Stimulated activated CD8-positive, alpha-beta memory T cell treated with anti-CD3 and anti-CD28 coated beads, Interleukin-7, amount 100 ng/mL, for 4 hours (primary cell): ENCODE results near the gene FSTL3.
"Not testable (repeated sequence)": the region's sequence is repeated elsewhere in the genome, so short reads cannot be mapped to it uniquely, and the experiment has no call there.

Source experiments
- DNase-seq, 2 donors: peaks; one replicate each; pipeline ENCODE4 v3.0.0-alpha.2; 2020; ENCODE audit warnings: low read depth in 2 of 2

FSTL3 gene

DNA sequence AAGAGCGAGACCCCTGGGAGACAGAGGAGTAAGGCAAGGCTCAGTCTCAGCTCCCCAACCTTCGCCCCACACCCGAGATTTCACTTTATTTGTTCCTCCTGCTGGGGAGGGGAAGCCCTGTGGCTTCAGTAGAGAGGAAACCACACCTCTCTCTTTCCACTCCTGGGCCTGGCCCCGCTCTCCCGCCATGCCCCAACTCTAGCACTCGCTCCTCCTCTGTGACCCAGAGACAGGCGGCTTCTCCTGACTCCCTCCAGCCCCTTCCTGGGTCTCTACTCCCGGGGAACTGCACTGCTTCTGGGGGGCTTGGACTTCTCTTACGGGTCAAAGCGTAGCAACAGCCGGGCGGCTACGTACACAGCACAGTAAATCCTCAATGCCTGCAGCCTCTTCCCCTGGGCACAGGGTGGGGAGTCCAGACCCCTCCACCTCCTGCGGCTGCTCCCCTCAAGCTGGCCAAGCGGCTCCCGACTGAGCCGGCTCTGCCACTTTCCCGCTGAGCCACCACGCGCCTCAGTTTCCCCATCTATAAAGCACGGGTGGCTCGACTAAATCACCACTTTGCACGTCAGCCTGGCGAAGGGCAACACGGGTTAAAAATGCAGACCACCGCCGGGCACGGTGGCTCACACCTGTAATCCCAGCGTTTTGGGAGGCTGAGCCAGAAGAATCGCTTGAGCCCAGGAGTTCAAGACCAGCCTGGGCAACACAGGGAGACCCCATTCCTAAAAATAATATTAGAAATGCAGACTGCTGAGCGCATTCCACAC, 14.6 kb upstream of the FSTL3 start:
- DNase-seq = peak; percentile 44 to 59

DNA sequence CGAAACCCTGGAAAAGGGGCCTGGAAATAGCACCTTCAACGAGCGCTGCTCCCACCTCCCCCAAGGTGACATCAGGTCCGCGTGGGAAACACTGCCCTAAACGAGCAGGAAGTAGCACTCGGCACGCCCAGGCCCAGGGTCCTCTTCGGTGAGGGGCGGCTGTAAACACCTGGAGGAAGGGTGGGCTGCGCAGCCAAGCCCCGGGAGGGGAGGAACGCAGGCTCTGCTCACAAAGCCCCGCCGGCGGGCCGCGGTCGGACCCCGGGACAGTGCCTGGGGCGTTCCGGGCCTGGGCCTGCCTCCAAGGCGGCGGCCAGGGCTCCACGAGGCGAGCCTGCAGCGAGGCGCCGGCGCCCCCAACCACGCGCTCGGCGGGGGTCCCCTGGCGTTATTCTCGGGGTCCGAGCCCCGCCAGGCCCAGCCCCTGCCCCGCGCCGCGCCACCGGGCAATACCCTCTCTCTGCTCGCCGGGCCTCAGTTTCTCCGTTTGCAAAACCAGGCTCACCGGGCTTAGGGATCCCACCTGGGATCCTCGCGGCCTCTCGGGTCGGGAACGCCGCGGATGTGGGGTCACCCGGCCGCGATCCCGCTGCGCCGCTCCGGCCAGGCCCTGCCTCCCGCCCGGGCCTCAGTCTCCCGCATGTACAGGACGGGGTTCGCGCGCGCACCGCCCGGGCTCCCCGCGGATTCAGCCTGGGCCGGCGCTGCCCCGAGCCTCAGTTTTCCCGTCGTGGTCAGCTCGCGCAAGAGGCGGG, 13.8 kb upstream of the FSTL3 start:
- DNase-seq = peak; percentile 67 to 73

DNA sequence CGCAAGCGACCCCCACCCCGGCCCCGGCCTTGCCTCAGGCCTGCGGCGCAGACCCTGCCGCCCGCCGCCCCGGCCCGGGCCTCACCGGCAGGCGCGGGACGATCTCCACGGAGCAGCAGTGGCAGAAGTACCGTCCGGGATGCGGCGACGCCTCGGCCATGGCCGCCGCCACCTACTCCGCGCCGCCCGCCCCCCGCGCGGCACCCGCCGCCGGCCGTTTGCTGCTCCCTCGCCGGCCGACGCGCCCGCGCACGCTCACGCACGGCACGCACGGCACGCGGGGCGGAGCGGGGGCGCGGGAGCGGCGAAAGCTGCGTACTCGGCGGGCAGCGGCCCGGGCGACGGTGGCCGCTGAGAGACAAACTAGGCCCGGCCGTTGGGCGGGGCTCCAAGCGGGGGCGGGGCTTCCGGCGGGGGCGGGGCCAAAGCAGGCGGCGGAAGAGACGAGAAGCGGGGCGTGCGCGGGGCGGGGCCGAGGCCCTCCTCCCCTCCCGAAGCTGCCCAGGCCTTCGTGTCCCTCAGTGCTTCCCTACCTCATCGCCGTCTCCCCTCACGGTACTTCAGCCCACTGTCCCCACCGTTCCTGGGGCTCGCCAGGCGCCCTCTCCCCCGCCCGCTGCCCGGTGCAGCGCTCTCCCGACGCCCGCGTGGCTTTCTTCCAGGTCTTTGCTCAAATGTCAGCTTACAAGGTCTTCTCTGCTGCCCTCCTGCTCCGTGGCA, 13.1 kb upstream of the FSTL3 start, which contains the start of gene RNF126:
Gene RNF126, minus strand, starts transcription at position 253 of the 720 bp plus-strand sequence. Its CDS starts 93 bp downstream, at position 160.
- DNase-seq = peak; percentile 87 to 93

DNA sequence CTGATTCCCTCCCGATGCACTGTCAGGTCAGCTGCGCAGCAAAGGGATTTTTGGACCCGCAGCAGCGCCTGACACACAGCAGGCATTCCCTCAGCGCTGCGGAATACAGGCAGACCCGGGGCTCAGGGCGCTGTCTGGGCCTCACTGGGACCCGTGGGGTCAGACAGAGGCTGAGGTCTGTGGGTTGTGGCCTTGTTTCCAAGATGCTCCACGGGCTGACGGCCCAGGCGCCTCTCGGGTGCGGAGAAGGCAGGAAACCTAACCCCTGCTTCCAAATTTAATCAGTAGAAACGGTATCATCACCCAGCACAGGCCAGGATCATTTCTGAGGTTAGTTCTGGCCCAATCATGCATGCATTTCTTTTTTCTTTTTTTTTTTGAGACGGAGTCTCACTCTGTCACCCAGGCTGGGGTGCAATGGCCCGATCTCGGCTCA, 12.5 kb upstream of the FSTL3 start:
- DNase-seq = no peak

DNA sequence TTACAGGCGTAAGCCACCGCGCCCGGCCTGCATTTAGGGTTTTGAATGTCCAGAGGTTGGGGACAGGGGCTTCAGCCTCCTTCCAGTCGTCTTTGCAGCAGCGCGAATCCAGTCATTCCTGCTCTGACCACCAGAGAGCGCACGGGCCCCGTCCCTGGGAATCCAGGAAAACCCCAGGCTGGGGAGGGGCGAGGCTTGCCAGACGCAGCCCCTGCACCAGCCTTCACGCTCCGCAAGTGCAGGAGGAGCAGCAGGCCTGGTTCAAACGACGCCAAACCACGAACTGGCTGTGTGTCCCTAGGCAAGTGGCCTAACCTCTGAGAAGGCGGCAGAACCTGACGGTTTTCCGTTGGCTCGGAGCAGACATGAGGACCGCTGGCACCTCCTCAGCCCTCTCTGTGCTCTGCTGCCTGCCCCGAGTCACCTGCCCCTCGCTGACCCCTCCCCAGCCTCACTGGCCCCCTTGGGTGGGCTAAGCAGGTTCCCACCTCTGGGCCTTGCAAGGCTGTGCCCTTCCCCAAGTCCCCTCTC, 11.2 kb upstream of the FSTL3 start:
- DNase-seq = peak; percentile 61 to 65

DNA sequence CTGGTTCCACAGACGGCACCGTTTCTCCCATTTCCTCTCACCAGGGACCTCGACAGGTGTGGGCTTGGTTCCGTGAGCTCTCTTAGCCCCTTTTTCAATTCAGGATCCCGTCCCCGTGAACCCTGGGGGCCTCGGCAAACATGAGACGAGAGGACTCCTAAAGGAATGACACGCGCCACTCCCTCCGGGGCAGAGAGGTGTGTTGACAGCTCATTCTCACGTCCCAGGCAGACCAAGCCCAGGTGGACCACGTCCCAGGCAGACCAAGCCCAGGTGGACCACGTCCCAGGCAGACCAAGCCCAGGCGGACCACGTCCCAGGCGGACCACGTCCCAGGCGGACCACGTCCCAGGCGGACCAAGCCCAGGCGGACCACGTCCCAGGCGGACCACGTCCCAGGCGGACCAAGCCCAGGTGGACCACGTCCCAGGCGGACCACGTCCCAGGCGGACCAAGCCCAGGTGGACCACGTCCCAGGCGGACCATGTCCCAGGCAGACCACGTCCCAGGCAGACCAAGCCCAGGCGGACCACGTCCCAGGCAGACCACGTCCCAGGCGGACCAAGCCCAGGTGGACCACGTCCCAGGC, 9.1 kb upstream of the FSTL3 start:
- DNase-seq = not testable (repeated sequence)

DNA sequence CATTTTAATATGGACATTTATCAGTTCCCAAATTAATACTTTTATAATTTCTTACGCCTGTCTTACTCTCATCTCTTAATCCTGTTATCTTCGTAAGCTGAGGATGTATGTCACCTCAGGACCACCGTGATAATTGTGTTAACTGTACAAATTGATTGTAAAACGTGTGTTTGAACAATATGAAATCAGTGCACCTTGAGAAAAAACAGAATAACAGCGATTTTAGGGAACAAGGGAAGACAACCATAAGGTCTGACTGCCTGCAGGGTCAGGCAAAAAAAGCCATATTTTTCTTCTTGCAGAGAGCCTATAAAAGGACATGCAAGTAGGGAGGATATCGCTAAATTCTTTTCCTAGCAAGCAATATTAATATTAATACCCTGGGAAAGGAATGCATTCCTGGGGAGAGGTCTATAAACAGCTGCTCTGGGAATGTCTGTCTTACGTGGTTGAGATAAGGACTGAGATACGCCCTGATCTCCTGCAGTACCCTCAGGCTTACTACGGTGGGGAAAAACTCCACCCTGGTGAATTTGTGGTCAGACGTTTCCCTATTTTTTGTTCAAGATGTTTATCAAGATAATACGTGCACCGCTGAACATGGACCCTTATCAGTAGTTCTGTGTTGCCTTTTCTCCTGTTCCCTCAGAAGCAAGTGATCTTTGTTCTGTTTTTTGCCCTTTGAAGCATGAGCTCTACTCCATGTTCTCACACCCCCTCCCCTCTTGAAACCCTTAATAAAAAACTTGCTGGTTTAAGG, 7.3 kb upstream of the FSTL3 start:
- DNase-seq = not testable (repeated sequence)

DNA sequence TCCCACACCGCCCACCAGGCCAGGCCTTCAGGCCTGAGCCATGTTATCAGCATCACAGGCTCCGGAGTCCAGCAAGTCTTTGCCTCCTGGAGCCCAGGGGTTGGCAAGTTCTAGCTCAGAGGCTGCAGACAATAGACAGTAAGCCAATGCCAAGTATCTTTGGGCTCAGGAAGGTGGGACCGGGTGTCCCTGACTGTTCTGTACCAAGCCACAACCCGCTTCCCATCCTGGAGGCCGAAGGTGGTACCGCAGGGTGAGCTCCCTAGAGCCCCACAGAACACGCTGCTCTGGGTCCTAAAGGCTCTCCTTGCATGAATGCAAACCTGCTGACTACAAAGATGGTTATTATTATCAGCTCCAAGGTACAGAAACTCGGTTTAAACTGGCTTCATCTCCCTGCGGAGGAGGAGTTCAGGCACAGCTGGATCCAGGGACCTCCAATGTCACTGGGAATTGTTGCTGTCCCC, 5.5 kb upstream of the FSTL3 start:
- DNase-seq = no peak

DNA sequence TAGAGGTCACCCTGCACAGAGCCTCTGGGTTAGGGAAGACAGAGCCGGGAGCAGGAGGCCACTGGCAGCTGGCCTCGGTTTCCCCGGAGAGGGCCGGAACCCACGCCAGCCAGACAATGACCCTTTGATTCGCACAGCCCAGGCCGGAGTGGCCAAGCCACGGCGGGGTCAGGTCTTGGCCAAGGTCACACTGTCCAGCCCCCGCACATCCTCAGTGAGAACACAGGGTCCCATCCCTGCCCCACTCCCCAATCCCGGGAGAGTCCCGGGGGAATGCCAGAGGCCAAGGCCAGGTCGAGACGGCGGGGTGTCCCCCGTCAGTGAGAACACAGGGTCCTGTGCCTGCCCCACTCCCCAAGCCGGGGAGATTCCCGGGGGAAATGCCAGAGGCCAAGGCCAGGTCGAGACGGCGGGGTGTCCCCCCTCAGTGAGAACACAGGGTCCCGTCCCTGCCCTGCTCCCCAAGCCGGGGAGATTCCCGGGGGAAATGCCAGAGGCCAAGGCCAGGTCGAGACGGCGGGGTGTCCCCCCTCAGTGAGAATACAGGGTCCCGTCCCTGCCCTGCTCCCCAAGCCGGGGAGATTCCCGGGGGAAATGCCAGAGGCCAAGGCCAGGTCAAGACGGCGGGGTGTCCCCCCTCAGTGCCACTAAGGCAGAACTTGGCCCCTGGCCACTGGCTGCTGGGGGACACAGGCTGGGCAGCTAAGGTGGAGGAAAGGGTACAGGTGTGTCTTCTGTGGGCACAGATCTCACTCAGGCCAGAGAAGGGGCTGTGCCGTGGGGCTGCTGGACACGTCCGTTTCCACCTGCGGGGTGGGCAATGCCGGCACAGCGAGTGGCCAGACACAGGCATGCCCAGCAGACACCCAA, 1.7 kb upstream of the FSTL3 start:
- no peak for DNase-seq

DNA sequence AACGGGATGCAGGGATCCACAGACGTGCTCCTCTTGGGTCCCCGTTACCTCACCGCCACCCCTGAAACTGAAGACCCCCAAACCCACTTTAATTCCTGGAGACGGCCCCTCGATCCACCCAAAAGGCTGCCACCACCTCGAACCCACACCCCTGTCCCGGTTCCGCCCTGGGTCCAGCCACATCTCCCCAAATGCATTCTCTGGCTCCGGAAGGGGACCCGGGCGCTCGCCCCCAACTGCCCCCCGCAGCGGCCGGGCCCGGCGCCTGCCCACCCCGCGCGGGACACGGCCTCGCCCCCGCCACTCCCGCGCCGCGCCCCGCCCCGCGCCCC, 219 bp upstream of the FSTL3 start:
- no peak for DNase-seq

DNA sequence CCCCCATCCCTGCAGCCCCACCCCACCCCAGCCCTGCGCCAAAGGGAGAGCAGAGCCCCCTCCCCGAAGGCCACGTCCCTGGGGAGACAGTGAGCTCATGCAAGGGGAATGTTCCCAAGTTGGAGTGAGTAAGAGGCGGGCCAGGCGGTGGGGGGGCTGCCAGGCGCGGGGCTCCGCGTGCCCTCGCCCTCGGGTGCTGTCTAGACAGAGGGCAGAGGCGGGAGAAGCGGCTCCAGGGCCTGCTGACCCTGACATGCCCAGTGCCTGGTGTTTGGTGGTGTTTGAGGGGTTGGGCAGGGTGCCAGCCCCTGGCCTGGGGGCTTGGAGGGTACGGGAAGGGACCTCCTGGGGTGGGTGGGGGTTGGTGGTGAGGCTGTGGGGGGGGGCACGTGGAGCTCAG, 1.0 kb downstream of the FSTL3 start:
- DNase-seq = no peak

DNA sequence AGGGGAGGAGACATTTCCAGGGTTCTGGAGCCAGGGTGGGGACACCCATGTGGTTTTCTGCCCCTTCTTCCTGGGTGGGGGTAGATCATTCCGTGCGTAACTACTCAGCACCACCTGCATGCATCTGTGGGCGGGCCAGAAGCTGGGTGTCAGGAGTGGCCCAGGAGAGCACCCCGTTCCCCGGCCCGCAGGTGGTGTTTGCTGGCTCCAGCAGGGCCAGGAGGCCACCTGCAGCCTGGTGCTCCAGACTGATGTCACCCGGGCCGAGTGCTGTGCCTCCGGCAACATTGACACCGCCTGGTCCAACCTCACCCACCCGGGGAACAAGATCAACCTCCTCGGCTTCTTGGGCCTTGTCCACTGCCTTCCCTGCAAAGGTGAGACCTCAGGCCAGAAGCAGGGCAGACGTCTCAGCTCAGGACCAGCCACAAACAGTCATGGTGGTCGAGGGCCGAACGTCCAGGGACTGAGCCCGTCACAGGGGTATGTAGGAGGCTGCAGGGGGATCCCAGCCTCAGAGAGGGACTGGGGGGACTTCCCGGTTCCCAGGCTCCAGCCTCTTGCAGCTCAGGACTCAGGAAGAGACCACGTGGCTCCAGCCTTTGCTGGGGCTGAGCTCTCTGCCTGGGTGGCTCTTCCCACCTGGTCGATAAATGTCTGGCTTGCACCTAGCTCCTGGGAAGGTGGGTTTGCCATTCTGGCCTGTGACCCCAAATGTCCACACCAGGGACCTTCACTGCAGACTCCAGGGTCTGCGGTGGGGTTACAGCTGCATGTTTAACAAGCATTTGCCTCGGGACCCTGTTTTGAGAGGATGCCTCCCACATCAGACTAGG, 1.6 kb downstream of the FSTL3 start:
- no peak for DNase-seq

DNA sequence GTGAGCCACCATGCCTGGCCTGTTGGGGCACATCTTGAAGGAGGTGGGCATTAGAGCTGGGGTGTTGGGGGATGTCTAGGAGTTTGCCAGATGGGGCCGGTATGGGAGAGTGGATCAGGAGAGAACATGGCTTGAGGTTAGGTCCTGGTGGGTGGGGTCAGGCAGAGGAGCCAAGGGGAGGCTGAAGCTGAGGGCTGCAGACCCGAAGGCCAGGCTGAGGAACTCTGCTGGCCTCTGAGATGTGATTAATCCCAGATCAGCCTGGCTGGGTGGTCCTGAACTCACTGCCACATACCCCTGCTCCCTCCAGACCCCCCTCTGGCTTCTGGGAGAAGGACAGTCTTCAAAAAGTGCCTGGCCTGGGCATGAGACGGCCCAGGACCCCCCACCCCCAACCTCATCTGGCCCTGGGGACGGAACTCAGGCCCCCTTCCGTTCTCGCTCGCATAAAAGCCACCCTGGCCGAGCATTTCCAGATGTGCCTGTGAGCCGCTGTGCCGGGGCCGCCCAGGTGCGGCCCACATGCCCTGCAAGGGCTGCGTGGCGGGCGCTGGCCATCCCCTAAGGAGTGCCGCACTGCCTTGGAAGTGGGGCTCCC, 2.7 kb downstream of the FSTL3 start:
- no peak for DNase-seq

DNA sequence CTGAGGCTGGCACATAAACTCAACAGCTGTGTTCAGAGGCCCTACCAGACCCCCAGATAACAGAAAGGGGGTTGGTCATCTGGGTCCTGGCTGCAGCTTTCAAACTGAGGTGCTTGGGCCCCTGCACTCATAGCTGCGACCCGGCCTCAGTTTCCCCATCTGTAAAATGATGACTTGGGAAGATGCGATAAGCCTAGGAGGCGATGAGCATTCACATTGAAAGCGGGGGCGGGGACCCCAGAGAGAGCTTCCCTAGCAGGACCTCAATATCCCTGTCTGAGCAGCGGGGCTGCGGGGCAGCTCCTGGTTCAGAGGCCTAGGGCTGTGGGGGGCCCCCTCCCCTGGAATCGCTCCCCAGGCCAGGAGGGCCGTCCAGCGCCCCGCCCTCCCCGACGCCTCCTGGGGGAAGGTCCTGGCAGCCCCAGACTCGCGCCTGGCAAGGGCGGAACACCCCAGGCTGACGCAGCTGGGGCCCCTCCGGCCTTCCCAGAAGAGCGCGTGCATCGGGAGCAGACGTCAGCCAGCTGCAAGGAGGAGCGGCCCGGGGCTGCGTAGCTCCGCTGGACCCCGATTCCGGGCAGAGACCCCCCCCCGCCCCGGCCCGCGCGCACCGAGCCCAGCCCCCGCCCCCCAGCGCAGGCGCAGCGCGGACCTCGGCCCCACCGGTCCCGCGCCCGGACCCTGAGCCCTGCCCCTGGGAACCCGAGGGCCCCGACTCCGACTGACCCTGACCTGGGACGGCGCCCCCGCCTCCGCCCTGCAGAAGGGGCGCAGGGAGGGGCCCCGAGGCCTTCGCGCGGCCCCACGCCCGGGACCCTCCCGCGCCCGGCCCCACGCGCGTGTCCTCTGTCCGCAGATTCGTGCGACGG, 3.5 kb downstream of the FSTL3 start:
- peak in 1 of 2 donors; percentile 16 for DNase-seq

DNA sequence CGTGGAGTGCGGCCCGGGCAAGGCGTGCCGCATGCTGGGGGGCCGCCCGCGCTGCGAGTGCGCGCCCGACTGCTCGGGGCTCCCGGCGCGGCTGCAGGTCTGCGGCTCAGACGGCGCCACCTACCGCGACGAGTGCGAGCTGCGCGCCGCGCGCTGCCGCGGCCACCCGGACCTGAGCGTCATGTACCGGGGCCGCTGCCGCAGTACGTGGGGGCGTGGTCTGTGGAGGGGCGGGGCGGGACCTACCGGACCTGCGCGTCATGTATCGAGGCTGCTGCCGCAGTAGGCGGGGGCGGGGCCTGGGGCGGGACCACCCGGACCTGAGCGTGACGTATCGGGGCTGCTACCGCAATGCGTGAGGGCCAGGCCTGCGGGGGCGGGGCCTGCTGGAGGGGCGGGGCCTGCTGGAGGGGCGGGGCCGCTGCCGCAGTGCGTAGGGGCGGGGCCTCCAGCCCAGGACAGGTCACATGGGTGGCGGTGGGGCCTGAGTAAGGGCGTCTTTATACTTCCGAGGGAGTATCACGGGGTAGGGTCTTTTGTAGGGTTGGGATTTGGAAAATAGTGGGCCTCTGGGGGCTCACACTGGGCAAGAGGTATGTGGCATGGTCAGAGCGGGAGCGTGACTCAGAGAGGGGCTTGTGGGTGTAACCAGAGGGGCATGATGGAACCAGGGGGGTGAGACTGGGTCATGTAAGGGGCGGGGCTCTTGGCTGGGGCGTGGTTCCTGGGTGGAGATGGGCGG, 4.3 kb downstream of the FSTL3 start:
- peak; percentile 99 to 100 for DNase-seq

DNA sequence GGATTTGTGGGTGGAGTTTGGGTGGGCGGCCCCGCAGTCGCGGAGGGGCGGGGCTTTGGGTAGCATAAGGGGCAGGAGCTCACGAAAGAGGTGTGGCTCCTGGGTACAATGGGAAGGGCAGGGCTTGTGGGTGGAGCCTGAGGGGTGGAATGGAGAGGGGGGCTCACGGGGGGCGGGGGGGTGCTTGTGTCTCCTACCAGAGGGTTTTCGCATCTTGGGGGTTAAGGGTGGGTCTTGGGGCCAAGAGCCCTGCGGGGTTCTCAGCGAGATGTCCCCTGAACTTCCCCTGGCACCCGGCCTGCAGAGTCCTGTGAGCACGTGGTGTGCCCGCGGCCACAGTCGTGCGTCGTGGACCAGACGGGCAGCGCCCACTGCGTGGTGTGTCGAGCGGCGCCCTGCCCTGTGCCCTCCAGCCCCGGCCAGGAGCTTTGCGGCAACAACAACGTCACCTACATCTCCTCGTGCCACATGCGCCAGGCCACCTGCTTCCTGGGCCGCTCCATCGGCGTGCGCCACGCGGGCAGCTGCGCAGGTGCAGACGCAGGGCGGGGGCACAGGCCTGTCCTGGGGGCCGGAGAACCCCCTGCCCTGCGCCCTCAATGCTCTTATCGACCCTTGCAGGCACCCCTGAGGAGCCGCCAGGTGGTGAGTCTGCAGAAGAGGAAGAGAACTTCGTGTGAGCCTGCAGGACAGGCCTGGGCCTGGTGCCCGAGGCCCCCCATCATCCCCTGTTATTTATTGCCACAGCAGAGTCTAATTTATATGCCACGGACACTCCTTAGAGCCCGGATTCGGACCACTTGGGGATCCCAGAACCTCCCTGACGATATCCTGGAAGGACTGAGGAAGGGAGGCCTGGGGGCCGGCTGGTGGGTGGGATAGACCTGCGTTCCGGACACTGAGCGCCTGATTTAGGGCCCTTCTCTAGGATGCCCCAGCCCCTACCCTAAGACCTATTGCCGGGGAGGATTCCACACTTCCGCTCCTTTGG, 5.1 kb downstream of the FSTL3 start:
- no peak for DNase-seq
